Measurements from ENCODE around the gene MRPS26. TPM values are rescaled to one million over a fixed set of nuclear protein-coding genes. Genes with fewer than 3 reads are reported as not detected.

The MRPS26 gene
- total and polyA plus RNA-seq, 2 of the 13 experiments (the other 11 are each of a cell fraction or from before 2014, with no cell fraction given) = 89.8 to 187 TPM

GRCh38 chr20:3080939-3081388, 35.1 kb downstream of the MRPS26 start (continued):
- TF ChIP-seq, protein P1, sequence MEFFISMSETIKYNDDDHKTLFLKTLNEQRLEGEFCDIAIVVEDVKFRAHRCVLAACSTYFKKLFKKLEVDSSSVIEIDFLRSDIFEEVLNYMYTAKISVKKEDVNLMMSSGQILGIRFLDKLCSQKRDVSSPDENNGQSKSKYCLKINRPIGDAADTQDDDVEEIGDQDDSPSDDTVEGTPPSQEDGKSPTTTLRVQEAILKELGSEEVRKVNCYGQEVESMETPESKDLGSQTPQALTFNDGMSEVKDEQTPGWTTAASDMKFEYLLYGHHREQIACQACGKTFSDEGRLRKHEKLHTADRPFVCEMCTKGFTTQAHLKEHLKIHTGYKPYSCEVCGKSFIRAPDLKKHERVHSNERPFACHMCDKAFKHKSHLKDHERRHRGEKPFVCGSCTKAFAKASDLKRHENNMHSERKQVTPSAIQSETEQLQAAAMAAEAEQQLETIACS (CRISPR knock-in tag; IDR thresholded peaks at IDR 0.05) = no peak
- TF ChIP-seq SAFB2 (CRISPR knock-in tag; IDR thresholded peaks at IDR 0.05; ENCODE audit: borderline replicate concordance, low read depth) (no peak), LCORL (IDR thresholded peaks at IDR 0.05) (no peak), LCORL (CRISPR knock-in tag; IDR thresholded peaks at IDR 0.05) (no peak), STAT5B (CRISPR knock-in tag; IDR thresholded peaks at IDR 0.05) (no peak), REPIN1 (CRISPR knock-in tag; IDR thresholded peaks at IDR 0.05; ENCODE audit: borderline replicate concordance, low read depth) (0 out of 2 replicates have a peak, but pooled peaks have one; percentile 28), FOXJ3 (CRISPR knock-in tag; IDR thresholded peaks at IDR 0.05; ENCODE audit: borderline replicate concordance) (no peak), TARDBP (CRISPR knock-in tag; IDR thresholded peaks at IDR 0.05) (0 out of 2 replicates have a peak, but pooled peaks have one; percentile 39), ESRRA (CRISPR knock-in tag; IDR thresholded peaks at IDR 0.05; ENCODE audit: low read depth) (peak; percentile 64; the same call in 1 of the 2 replicates), MIXL1 (CRISPR knock-in tag; IDR thresholded peaks at IDR 0.05) (no peak), ZBTB20 (CRISPR knock-in tag; IDR thresholded peaks at IDR 0.05; ENCODE audit: borderline replicate concordance, low read depth) (no peak), XBP1 (CRISPR knock-in tag; IDR thresholded peaks at IDR 0.05) (no peak), UBTF (CRISPR knock-in tag; IDR thresholded peaks at IDR 0.05) (no peak), MXD1 (CRISPR knock-in tag; IDR thresholded peaks at IDR 0.05) (0 out of 2 replicates have a peak, but pooled peaks have one; percentile 52), ZNF547 (CRISPR knock-in tag; IDR thresholded peaks at IDR 0.05) (no peak), NFIB (CRISPR knock-in tag; IDR thresholded peaks at IDR 0.05; ENCODE audit: borderline replicate concordance) (no peak), ZNF775 (CRISPR knock-in tag; IDR thresholded peaks at IDR 0.05; ENCODE audit: borderline replicate concordance) (no peak), ZNF782 (CRISPR knock-in tag; IDR thresholded peaks at IDR 0.05; ENCODE audit: borderline replicate concordance) (no peak)
- TF ChIP-seq, protein P2, sequence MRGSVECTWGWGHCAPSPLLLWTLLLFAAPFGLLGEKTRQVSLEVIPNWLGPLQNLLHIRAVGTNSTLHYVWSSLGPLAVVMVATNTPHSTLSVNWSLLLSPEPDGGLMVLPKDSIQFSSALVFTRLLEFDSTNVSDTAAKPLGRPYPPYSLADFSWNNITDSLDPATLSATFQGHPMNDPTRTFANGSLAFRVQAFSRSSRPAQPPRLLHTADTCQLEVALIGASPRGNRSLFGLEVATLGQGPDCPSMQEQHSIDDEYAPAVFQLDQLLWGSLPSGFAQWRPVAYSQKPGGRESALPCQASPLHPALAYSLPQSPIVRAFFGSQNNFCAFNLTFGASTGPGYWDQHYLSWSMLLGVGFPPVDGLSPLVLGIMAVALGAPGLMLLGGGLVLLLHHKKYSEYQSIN (CRISPR knock-in tag; IDR thresholded peaks at IDR 0.05; ENCODE audit: borderline replicate concordance) = no peak
- TF ChIP-seq, protein P3, sequence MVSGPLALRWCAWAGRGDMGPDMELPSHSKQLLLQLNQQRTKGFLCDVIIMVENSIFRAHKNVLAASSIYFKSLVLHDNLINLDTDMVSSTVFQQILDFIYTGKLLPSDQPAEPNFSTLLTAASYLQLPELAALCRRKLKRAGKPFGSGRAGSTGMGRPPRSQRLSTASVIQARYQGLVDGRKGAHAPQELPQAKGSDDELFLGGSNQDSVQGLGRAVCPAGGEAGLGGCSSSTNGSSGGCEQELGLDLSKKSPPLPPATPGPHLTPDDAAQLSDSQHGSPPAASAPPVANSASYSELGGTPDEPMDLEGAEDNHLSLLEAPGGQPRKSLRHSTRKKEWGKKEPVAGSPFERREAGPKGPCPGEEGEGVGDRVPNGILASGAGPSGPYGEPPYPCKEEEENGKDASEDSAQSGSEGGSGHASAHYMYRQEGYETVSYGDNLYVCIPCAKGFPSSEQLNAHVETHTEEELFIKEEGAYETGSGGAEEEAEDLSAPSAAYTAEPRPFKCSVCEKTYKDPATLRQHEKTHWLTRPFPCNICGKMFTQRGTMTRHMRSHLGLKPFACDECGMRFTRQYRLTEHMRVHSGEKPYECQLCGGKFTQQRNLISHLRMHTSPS (CRISPR knock-in tag; IDR thresholded peaks at IDR 0.05; ENCODE audit: low read depth) = peak; percentile 92
- TF ChIP-seq, protein P4, sequence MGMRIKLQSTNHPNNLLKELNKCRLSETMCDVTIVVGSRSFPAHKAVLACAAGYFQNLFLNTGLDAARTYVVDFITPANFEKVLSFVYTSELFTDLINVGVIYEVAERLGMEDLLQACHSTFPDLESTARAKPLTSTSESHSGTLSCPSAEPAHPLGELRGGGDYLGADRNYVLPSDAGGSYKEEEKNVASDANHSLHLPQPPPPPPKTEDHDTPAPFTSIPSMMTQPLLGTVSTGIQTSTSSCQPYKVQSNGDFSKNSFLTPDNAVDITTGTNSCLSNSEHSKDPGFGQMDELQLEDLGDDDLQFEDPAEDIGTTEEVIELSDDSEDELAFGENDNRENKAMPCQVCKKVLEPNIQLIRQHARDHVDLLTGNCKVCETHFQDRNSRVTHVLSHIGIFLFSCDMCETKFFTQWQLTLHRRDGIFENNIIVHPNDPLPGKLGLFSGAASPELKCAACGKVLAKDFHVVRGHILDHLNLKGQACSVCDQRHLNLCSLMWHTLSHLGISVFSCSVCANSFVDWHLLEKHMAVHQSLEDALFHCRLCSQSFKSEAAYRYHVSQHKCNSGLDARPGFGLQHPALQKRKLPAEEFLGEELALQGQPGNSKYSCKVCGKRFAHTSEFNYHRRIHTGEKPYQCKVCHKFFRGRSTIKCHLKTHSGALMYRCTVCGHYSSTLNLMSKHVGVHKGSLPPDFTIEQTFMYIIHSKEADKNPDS (CRISPR knock-in tag; IDR thresholded peaks at IDR 0.05) = no peak
